ENCODE measurements around the gene KRTAP3-1.

KRTAP3-1 gene

DNA sequence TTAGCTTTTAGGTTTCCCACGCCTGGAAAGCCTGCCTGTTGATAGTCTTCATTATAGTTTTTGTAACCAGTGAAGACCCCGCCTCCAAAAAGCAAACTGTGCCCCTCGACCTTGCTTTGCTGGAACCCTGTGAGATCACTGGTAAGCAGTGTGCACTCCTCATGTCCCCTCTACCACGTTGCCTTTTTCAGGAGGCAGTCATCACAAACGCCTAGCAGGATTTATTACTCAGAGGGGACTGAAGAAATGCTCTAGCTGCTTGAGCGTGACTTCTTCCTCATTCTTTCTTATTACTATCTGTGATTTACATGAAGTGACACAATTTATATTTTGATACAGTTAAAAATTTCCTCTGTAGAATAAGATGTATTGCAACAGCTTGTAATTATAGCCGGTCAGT lies 6.5 kb upstream of the KRTAP3-1 start:
- H3K9me3 ChIP-seq (ENCODE audit: control insufficient read depth, low read length), result no peaks in the 10 kb centered on the region
- H3K4me1 ChIP-seq (ENCODE audit: control insufficient read depth, insufficient read depth, low read length, poor library complexity, severe bottlenecking), result no peaks in the 10 kb centered on the region
- no peak overlapping the region for H3K27ac ChIP-seq (ENCODE audit: low read depth, low read length, severe bottlenecking)
- no peaks in the 10 kb centered on the region for H3K36me3 ChIP-seq (ENCODE audit: control insufficient read depth, insufficient read depth, low read length)
- no peak overlapping the region for H3K4me3 ChIP-seq (ENCODE audit: extremely low read depth, insufficient read depth, low read length, poor library complexity, severe bottlenecking)
- WGBS, 2 experiments (ENCODE audit: insufficient coverage in 2 of 2), result 75 to 77% methylated on average over 3 to 6 of the region's 7 CpGs

DNA sequence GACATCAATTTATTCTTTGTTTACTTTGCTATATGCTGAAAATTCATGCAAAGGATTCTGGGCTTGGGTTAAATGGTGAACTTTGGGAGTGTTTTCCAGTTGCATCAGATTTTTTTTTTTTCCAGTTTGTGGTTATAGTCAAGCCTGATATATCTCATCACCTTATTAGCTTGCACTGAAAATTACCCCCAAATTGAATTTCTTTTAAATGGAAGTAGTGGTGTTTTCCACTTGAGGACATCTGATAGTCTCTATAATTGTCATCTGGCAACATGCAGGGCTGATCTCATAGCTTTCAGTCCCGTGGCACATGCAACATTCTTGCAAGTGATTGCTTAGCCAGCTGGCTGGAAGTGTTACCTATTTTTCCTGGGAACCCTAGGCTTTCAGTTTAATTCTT lies 4.7 kb upstream of the KRTAP3-1 start:
- Histone ChIP-seq H3K27ac (ENCODE audit: low read depth, low read length, severe bottlenecking) (no peak overlapping the region), H3K4me3 (ENCODE audit: extremely low read depth, insufficient read depth, low read length, poor library complexity, severe bottlenecking) (no peak overlapping the region), H3K4me1 (ENCODE audit: control insufficient read depth, insufficient read depth, low read length, poor library complexity, severe bottlenecking) (peaks cover 11% of the 10 kb centered on the region), H3K36me3 (ENCODE audit: control insufficient read depth, insufficient read depth, low read length) (no peaks in the 10 kb centered on the region), H3K9me3 (ENCODE audit: control insufficient read depth, low read length) (no peaks in the 10 kb centered on the region)
- 63% methylated on average over 1 of the region's 1 CpG; no CpG with 5 or more reads in 1 of the 2 experiments for WGBS, 2 experiments (ENCODE audit: insufficient coverage in 2 of 2)

DNA sequence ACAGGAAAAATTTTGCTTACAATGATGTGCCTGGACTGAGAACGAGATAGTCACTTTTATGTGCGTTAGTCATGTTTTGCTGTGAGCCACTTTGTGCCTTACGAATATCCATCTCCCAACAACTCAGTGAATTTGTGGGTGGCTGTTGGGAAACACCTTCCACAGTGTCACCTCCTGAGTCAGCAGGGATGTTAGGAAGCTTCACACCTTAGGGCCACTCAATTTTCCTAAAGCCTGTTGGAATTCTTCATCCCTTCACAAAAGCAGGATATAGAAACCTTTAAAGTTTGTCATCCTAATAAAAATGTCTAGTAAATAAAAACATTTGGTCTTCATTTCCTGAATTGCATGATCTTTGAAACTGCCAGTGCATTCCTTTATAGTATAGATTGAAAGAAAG lies 4.3 kb upstream of the KRTAP3-1 start:
- Histone ChIP-seq H3K4me3 (ENCODE audit: extremely low read depth, insufficient read depth, low read length, poor library complexity, severe bottlenecking) (no peak overlapping the region), H3K27ac (ENCODE audit: low read depth, low read length, severe bottlenecking) (no peak overlapping the region), H3K36me3 (ENCODE audit: control insufficient read depth, insufficient read depth, low read length) (no peaks in the 10 kb centered on the region), H3K4me1 (ENCODE audit: control insufficient read depth, insufficient read depth, low read length, poor library complexity, severe bottlenecking) (peaks cover 11% of the 10 kb centered on the region), H3K9me3 (ENCODE audit: control insufficient read depth, low read length) (no peaks in the 10 kb centered on the region)
- WGBS, 2 experiments (ENCODE audit: insufficient coverage in 2 of 2), result 97 to 100% methylated on average over 1 to 3 of the region's 3 CpGs

DNA sequence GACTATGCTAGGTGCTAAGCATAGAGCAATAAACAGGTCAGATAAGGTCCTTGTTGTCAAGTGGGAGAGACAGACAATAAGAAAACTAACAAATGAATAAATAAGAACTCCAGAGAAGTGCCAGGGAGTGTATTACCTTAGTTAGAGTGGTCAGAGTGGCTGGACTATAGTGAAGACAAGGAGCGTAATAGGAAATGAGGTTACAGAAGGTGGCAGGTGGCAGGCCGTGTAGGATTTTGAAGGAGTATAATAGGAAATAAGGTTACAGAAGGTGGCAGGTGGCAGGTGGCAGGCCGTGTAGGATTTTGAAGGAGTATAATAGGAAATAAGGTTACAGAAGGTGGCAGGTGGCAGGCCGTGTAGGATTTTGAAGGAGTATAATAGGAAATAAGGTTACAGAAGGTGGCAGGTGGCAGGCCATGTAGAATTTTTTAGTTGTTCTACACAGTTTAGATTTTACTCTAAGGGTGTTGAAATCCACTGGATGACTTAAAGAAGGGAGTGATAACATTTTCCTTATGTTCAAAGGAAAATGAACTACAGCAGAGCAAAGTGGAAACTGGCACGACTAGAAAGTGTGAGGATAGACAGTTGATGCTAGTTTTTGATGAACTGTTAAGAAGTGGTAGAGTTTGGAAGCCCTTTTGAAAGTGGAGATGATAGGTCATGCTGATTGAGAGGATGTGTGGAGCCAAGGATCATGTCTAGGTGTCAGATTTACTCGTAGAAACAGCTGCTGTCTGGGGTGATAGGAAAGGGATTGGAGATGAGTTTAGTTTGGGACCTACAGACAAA lies 3.6 kb upstream of the KRTAP3-1 start:
- WGBS, 2 experiments (ENCODE audit: insufficient coverage in 2 of 2), result 84 to 92% methylated on average over 6 of the region's 6 CpGs
- Histone ChIP-seq H3K9me3 (ENCODE audit: control insufficient read depth, low read length) (no peaks in the 10 kb centered on the region), H3K27ac (ENCODE audit: low read depth, low read length, severe bottlenecking) (no peak overlapping the region), H3K36me3 (ENCODE audit: control insufficient read depth, insufficient read depth, low read length) (no peaks in the 10 kb centered on the region), H3K4me3 (ENCODE audit: extremely low read depth, insufficient read depth, low read length, poor library complexity, severe bottlenecking) (no peak overlapping the region), H3K4me1 (ENCODE audit: control insufficient read depth, insufficient read depth, low read length, poor library complexity, severe bottlenecking) (peaks cover 11% of the 10 kb centered on the region)

DNA sequence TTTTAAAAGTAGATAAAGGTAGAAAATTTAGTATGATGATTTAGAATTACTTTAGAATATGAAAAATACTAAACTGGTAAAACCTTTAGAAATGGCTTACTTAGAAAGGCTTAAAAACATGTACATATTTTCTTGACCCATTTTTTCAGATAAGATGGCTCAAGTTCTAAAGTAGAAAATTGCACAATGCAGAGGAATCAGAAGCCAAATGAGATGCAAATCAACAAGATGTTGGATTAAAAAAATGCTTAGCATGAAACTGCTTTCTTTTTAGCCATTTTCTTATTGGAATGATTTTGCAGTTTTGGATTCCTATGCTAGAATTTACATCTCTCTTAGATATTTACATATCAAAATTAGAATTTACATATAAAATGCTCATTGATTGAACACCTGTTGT lies 1.5 kb upstream of the KRTAP3-1 start:
- H3K4me1 ChIP-seq (ENCODE audit: control insufficient read depth, insufficient read depth, low read length, poor library complexity, severe bottlenecking), result peaks cover 11% of the 10 kb centered on the region
- no peaks in the 10 kb centered on the region for H3K9me3 ChIP-seq (ENCODE audit: control insufficient read depth, low read length)
- H3K36me3 ChIP-seq (ENCODE audit: control insufficient read depth, insufficient read depth, low read length), result no peaks in the 10 kb centered on the region
- no peak overlapping the region for H3K27ac ChIP-seq (ENCODE audit: low read depth, low read length, severe bottlenecking)
- H3K4me3 ChIP-seq (ENCODE audit: extremely low read depth, insufficient read depth, low read length, poor library complexity, severe bottlenecking), result no peak overlapping the region

DNA sequence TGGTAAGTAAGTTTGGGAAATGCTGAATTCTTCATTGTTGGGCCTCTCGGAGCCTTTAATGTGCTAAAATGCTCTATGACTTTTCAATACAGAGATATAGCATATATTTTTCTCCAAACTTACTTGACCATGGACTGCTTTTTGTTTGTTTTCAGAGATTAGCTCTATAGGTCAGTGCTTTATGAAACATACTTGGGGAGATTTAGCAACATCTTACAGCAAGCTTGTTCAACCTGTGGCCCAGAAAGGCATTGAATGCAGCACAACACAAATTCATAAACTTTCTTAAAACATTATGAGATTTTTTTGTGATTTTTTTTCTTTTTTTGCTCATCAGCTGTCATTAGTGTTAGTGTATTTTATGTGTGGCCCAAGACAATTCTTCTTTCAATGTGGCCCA lies 1.0 kb upstream of the KRTAP3-1 start:
- Histone ChIP-seq H3K27ac (ENCODE audit: low read depth, low read length, severe bottlenecking) (no peak overlapping the region), H3K4me3 (ENCODE audit: extremely low read depth, insufficient read depth, low read length, poor library complexity, severe bottlenecking) (no peak overlapping the region), H3K36me3 (ENCODE audit: control insufficient read depth, insufficient read depth, low read length) (no peaks in the 10 kb centered on the region), H3K9me3 (ENCODE audit: control insufficient read depth, low read length) (no peaks in the 10 kb centered on the region), H3K4me1 (ENCODE audit: control insufficient read depth, insufficient read depth, low read length, poor library complexity, severe bottlenecking) (peaks cover 11% of the 10 kb centered on the region)
- no CpG with 5 or more reads among the region's 1 CpG for WGBS, 2 experiments (ENCODE audit: insufficient coverage in 2 of 2)

DNA sequence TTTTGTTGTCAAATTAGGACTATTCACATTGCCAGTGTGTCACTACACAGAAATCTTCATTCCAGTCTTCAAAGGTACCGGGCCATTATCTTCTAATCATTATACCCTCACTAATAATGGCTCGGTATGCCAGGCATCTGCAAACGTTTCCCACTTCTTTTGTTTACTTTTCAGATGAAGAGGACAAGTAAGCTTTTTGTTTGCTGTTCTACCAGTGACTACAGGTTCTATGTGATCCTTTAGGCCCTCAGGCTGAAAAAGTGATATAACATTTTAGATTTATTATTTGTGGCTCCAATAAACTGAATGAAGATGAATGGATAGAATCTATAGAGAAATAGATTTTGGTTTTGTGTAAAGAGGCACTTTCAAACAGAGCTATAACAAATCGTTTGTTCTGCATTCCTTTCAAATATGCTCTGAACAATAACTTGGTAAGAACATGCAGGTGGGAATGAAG lies 403 bp upstream of the KRTAP3-1 start:
- H3K36me3 ChIP-seq (ENCODE audit: control insufficient read depth, insufficient read depth, low read length), result no peaks in the 10 kb centered on the region
- 60% methylated on average over 2 of the region's 4 CpGs; no CpG with 5 or more reads in 1 of the 2 experiments for WGBS, 2 experiments (ENCODE audit: insufficient coverage in 2 of 2)
- no peak overlapping the region for H3K27ac ChIP-seq (ENCODE audit: low read depth, low read length, severe bottlenecking)
- peaks cover 11% of the 10 kb centered on the region for H3K4me1 ChIP-seq (ENCODE audit: control insufficient read depth, insufficient read depth, low read length, poor library complexity, severe bottlenecking)
- no peaks in the 10 kb centered on the region for H3K9me3 ChIP-seq (ENCODE audit: control insufficient read depth, low read length)
- no peak overlapping the region for H3K4me3 ChIP-seq (ENCODE audit: extremely low read depth, insufficient read depth, low read length, poor library complexity, severe bottlenecking)

DNA sequence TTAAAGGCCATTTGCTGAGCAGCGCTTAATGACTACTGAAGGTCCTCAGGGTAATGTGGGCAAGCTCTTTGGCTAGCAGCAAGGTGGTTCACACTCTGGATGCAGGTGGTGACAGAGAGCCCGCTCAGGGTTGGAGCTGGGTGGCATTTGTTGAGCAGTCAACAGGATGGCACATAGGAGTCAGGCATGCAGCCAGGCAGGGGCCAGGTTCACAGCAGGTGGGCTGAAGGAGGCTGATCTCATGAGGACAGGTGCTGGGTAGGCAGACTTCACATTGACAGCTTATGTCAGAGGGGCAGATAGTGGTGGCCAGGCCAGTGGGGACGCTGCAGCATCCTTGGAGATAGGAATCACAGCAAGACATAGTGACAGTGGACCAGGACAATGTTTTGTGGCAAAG lies 4.5 kb downstream of the KRTAP3-1 start:
- H3K36me3 ChIP-seq (ENCODE audit: control insufficient read depth, insufficient read depth, low read length), result no peaks in the 10 kb centered on the region
- H3K9me3 ChIP-seq (ENCODE audit: control insufficient read depth, low read length), result no peaks in the 10 kb centered on the region
- no peak overlapping the region for H3K4me3 ChIP-seq (ENCODE audit: extremely low read depth, insufficient read depth, low read length, poor library complexity, severe bottlenecking)
- no peak overlapping the region for H3K27ac ChIP-seq (ENCODE audit: low read depth, low read length, severe bottlenecking)
- whole genome bisulfite sequencing, 2 experiments (ENCODE audit: insufficient coverage in 2 of 2), result 100% methylated on average over 2 to 3 of the region's 3 CpGs
- peaks cover 8% of the 10 kb centered on the region for H3K4me1 ChIP-seq (ENCODE audit: control insufficient read depth, insufficient read depth, low read length, poor library complexity, severe bottlenecking)

DNA sequence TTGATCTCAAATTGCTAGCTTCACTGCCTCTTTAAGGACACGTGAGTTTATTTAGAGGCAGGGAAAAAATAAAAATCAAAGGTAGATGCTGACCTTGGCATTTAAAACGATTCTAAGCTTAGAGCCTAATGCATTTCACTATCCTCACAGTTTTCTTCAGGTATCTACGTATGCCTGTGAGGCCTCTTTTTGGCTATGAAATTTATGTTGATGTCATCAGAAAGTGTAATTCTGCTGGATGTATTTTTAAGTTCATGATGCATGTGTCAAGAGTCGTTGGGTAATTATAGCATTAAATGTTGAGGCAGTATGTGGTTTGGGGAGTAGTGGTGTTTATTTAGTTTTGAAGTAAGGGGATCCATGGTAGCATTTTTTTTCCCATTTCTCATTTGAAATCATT lies 5.0 kb downstream of the KRTAP3-1 start:
- Histone ChIP-seq H3K4me3 (ENCODE audit: extremely low read depth, insufficient read depth, low read length, poor library complexity, severe bottlenecking) (no peak overlapping the region), H3K36me3 (ENCODE audit: control insufficient read depth, insufficient read depth, low read length) (no peaks in the 10 kb centered on the region), H3K4me1 (ENCODE audit: control insufficient read depth, insufficient read depth, low read length, poor library complexity, severe bottlenecking) (peaks cover 3% of the 10 kb centered on the region), H3K9me3 (ENCODE audit: control insufficient read depth, low read length) (no peaks in the 10 kb centered on the region), H3K27ac (ENCODE audit: low read depth, low read length, severe bottlenecking) (no peak overlapping the region)
- WGBS, 2 experiments (ENCODE audit: insufficient coverage in 2 of 2), result 71 to 100% methylated on average over 1 to 2 of the region's 4 CpGs

DNA sequence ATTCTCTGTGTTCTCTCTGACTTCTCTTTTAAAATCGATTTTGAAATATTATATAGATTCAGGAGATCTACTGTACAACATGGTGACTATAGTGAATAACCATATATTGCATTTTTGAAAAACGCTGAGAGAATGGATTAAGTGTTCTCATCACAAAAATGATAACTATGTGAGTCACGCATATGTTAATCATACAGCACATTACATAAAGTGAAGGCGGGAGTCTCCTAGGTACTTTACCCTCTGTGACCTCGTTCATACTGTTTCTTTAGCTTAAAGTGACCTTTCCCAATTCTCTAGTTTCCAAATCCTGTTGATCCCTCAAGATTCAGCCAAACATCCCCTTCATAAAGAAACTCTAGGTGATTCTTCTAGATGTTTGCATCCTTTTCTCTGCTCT lies 6.1 kb downstream of the KRTAP3-1 start:
- Histone ChIP-seq H3K4me1 (ENCODE audit: control insufficient read depth, insufficient read depth, low read length, poor library complexity, severe bottlenecking) (no peaks in the 10 kb centered on the region), H3K27ac (ENCODE audit: low read depth, low read length, severe bottlenecking) (no peak overlapping the region), H3K9me3 (ENCODE audit: control insufficient read depth, low read length) (no peaks in the 10 kb centered on the region), H3K36me3 (ENCODE audit: control insufficient read depth, insufficient read depth, low read length) (no peaks in the 10 kb centered on the region), H3K4me3 (ENCODE audit: extremely low read depth, insufficient read depth, low read length, poor library complexity, severe bottlenecking) (no peak overlapping the region)
- 71 to 73% methylated on average over 2 to 3 of the region's 5 CpGs for WGBS, 2 experiments (ENCODE audit: insufficient coverage in 2 of 2)

DNA sequence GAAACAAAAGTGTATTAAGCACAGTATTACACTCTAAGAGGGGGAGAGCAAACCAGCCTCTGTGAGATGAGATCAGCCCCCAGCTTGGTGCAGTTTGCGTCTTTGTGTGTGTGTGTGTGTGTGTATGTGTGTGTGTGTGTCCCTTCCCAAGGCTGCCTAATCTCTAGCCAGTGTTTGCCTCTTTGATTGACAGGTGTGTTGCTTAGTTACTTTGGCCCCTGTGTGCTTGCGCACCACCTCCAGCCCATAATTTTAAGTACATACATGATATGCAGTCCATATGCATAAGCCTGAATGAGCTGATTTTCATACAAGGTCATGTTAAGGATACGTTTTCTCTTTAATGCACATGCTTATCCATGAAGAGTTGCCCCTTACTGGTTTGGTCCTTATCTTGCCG lies 7.1 kb downstream of the KRTAP3-1 start:
- Histone ChIP-seq H3K4me1 (ENCODE audit: control insufficient read depth, insufficient read depth, low read length, poor library complexity, severe bottlenecking) (no peaks in the 10 kb centered on the region), H3K9me3 (ENCODE audit: control insufficient read depth, low read length) (no peaks in the 10 kb centered on the region), H3K4me3 (ENCODE audit: extremely low read depth, insufficient read depth, low read length, poor library complexity, severe bottlenecking) (no peak overlapping the region), H3K36me3 (ENCODE audit: control insufficient read depth, insufficient read depth, low read length) (no peaks in the 10 kb centered on the region), H3K27ac (ENCODE audit: low read depth, low read length, severe bottlenecking) (no peak overlapping the region)
- 88 to 100% methylated on average over 1 of the region's 4 CpGs for WGBS, 2 experiments (ENCODE audit: insufficient coverage in 2 of 2)
